GM19438 (cell line): ENCODE measurements around the gene TPBG.
"Not testable (repeated sequence)": the region's sequence is repeated elsewhere in the genome, so short reads cannot be mapped to it uniquely, and the experiment has no call there.

Experiments
- ATAC-seq: cut with Tn5 transposase; IDR thresholded peaks from one replicate; pipeline ENCODE4 v1.9.1; 2021; ENCODE audit warnings: low read depth; ENCODE audit not compliant: unreplicated experiment

TPBG gene

DNA sequence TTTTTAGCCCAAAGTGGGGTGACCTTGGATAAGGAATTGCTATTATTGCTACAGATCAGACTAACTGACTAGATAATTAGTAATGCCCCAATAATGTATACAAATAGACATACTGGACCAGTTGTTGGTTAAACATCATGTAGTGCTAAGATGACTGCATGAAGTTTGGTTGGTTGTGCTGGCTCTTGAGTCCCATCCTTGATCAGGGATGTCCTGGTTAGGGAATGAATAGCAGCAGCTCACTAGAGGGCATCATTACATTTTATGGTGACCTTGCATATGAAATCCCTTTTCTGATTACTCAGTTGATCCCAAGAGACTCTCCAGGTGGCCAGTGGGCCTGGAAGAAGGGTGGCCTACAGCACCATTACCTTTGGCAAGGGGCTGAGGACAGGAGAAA lies 10.9 kb downstream of the TPBG start:
- no peak for ATAC-seq

- no peak for ATAC-seq
Measured at GRCh38 chr6:82376636-82377035, 13.0 kb downstream of the TPBG start.

- no peak for ATAC-seq
Measured at GRCh38 chr6:82380566-82381185, 17.1 kb downstream of the TPBG start.

DNA sequence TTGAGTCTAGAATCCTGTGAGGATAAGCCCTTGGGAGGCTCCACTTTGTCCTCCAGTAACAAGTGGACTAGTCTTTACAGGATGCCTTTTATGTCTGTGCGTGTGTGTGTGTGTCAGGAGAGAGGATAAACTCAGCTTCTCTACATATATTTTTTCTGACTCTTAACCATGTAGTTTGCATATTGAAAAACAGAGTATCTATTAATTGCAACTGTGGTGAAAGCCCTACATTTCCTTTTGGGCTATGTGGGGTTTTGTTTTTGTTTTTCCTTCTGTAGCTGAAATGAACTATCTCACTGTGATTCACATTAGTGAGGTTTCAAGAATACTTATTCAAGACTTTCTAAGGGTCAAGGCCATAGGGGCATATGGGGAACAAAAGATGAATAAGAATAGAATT lies 17.7 kb downstream of the TPBG start:
- ATAC-seq, result peak; percentile 78

- no peak for ATAC-seq
Measured at GRCh38 chr6:82385102-82385501, 21.5 kb downstream of the TPBG start.

GRCh38 chr6:82385546-82385945 lies 21.9 kb downstream of the TPBG start:
- ATAC-seq, result no peak

DNA sequence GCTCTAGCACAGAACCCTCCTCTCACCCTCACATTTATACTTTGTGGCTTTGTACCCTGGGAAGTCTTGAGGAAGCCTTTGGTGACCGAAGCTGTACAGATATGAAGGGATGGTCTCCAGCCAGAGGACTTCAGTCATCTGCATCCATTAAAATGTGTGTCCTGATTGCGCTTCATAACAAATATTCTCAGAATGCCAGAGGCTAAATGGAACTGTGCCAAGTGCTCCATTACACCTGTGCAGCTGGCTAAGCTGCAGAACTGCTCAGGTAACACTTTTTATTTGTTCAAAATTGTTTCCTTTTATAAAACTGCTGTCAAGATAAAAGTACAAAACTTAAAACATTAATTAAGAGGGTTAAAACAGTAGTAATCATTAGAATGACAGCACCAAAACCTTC lies 22.3 kb downstream of the TPBG start:
- ATAC-seq, result no peak

GRCh38 chr6:82394770-82395169 lies 31.2 kb downstream of the TPBG start:
- not testable (repeated sequence) for ATAC-seq

GRCh38 chr6:82396964-82397751 lies 33.5 kb downstream of the TPBG start:
- no peak for ATAC-seq

GRCh38 chr6:82397962-82398692 lies 34.5 kb downstream of the TPBG start:
- ATAC-seq, result no peak

GRCh38 chr6:82408952-82409431 lies 45.4 kb downstream of the TPBG start:
- ATAC-seq, result no peak

- ATAC-seq, result no peak
Measured at GRCh38 chr6:82410151-82410648, 46.6 kb downstream of the TPBG start.

GRCh38 chr6:82413868-82414267 lies 50.3 kb downstream of the TPBG start:
- ATAC-seq, result no peak

- no peak for ATAC-seq
Measured at GRCh38 chr6:82415820-82416219, 52.2 kb downstream of the TPBG start.

DNA sequence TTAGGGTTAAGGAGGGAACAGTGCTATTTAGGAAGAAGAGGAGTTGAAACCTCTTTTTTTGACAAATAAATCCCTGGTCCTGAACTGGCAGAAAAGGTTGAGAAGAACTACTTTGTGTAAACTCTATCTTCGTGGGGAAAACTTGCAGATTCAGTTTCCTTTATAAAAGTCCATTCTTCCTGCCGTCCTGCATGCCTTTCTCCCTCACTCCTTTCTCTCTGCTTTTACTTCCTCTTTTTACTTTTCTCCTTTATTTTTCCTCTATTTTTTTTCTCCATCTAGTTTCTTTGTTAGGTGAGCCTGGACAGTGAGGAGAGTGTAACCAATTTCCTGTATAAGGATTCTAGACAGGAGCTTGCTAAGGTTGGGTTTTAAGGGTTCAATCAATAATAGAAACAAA lies 52.7 kb downstream of the TPBG start:
- ATAC-seq, result no peak
